Neural cell (in vitro differentiated cells): ENCODE results near the gene POLE2.

ENCODE experiments used
- CTCF ChIP-seq: fragments of 450-650 bp; IDR thresholded peaks from 2 replicates; pipeline ENCODE4 v1.5.1; 2014; ENCODE audit warnings: antibody characterized with exemption, mild to moderate bottlenecking, moderate library complexity; ENCODE audit not compliant: poor library complexity, severe bottlenecking
- EP300 ChIP-seq: fragments of 450-650 bp; conservative IDR thresholded peaks from 2 replicates; pipeline ENCODE4 v1.6.1; 2014; ENCODE audit warnings: antibody characterized with exemption, mild to moderate bottlenecking, moderate library complexity; ENCODE audit not compliant: poor library complexity, severe bottlenecking
- EZH2 ChIP-seq: fragments of 200-600, 300-800 bp; shearing (Covaris generic), sonication (generic); IDR thresholded peaks from 2 replicates; pipeline ENCODE4 v1.6.1; 2014; ENCODE audit warnings: antibody characterized with exemption, low read length, borderline replicate concordance, mild to moderate bottlenecking; ENCODE audit not compliant: insufficient read depth, poor library complexity, severe bottlenecking
- MXI1 ChIP-seq: fragments of 450-650 bp; conservative IDR thresholded peaks from 2 replicates; pipeline ENCODE4 v1.6.1; 2014; ENCODE audit warnings: antibody characterized with exemption, mild to moderate bottlenecking; ENCODE audit not compliant: poor library complexity, severe bottlenecking
- POLR2AphosphoS5 ChIP-seq: IDR thresholded peaks from 2 replicates; pipeline ENCODE4 v1.6.1; 2012
- RAD21 ChIP-seq: fragments of 450-650 bp; conservative IDR thresholded peaks from 2 replicates; pipeline ENCODE4 v1.6.1; 2014; ENCODE audit warnings: antibody characterized with exemption, mild to moderate bottlenecking, moderate library complexity
- REST ChIP-seq: IDR thresholded peaks from 2 replicates; pipeline ENCODE4 v1.6.1; 2012; ENCODE audit warnings: borderline replicate concordance
- SMC3 ChIP-seq: fragments of 450-650 bp; conservative IDR thresholded peaks from 2 replicates; pipeline ENCODE4 v1.6.1; 2014; ENCODE audit warnings: antibody characterized with exemption, mild to moderate bottlenecking, moderate library complexity; ENCODE audit not compliant: poor library complexity
- TAF1 ChIP-seq: IDR thresholded peaks from 2 replicates; pipeline ENCODE4 v1.6.1; 2012; ENCODE audit warnings: low read depth

- TF ChIP-seq CTCF (peak; percentile 6), MXI1 (peak; percentile 61), RAD21 (no peak), REST (no peak), POLR2AphosphoS5 (no peak), EZH2 (no peak), EP300 (no peak), TAF1 (no peak), SMC3 (no peak)
Measured at GRCh38 chr14:49621114-49621881, 66.7 kb downstream of the POLE2 start.
